GM18951 (cell line): ENCODE data around the gene TNFSF8.

Experiments
- POLR2A ChIP-seq: IDR thresholded peaks from 4 replicates; pipeline ENCODE4 v1.6.1; 2011; ENCODE audit warnings: mild to moderate bottlenecking; ENCODE audit not compliant: insufficient read length, insufficient read depth; ENCODE audit errors: extremely low read depth
- in situ Hi-C: fragments of 300-500 bp; cut with MboI; formaldehyde crosslinking; loops from one replicate; pipeline ENCODE4 v1.12.0; 2022; ENCODE audit warnings: low sequenced_read_pairs, mixed read lengths, inconsistent platforms; ENCODE audit not compliant: unreplicated experiment

Gene TNFSF8

DNA sequence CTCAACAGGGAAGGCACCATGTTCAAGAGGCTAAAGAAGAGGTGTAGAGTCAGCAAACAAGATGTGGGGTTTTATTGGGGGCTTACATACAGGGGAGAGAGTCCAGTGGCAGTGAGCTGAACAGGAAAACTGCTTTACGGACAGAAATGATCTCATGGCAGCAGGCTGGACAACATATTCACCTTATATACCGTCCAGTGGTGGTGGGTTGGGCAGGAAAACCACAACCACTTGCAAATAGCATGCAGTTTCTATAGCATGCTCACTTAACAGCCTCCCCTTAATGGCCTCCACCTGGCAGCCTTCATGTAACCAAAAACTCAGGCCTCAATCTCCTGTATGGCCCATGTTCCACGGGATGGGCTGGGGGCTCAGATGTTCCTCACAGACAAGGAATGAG, 5.4 kb downstream of the TNFSF8 start:
- TF ChIP-seq POLR2A: no peak
- in situ Hi-C loops: no loop called here

DNA sequence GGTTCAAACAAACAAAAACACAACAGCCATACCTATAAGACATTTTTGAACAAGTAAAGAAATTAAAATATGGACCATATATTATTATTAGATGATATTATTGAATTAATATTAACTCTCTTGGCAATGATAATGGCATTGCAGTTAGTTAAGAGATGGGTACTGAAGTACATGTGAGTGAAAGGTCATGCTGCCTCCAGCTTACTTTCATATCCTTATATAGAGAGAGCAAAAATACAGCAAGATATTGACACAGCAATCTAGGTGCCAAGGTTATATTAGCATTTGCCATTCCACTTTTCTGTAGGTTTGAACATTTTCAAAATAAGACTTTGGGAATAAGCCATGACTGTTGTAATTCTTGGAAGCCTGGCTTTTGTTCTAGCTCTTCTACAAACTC, 6.1 kb downstream of the TNFSF8 start:
- in situ Hi-C loops: loop anchor here (25.0 kb wide), 1 partner anchor 187 kb away; no protein-coding TSS in a partner anchor
- no peak for TF ChIP-seq POLR2A

DNA sequence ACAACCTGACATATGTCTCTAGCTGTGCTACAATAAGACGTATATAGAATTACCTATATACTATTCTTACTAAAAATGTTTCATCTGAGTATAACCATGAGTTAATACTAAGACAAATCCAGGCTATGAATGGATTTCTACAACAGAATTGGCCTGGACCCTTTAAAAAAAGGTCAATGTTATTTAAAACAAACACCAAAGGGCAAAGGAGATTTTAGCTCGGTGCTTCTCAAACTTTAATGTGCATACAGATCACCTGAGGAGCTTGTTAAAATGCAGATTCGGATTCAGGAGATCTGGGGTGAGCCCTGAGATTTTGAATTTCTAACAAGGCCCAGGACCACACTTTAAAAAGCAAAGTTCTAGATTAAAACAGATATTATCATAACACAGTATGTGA, 6.5 kb downstream of the TNFSF8 start:
- TF ChIP-seq POLR2A: no peak
- in situ Hi-C loops: loop anchor here (25.0 kb wide), 1 partner anchor 187 kb away; no protein-coding TSS in a partner anchor

DNA sequence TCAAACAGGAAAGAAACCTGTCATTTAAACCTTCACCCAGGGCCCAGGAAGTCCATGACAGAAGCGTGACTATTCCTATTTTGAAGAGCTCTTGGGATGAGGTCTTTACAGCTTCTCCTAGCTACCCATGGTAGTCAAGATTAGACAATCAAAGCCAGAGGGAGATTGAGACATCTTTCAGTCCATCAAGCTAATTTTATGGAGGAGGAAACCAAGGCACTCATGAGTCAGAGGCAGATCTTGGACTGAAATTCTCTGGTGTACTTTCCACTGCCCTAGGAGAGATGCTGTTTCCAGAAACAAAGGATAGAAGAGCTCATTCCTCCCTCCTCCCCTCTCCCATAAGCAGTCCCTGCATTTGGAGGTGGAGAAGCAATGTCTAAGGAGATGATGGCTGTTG, 9.2 kb downstream of the TNFSF8 start:
- no peak for TF ChIP-seq POLR2A
- in situ Hi-C loops: loop anchor here (25.0 kb wide), 1 partner anchor 184 kb away; no protein-coding TSS in a partner anchor

DNA sequence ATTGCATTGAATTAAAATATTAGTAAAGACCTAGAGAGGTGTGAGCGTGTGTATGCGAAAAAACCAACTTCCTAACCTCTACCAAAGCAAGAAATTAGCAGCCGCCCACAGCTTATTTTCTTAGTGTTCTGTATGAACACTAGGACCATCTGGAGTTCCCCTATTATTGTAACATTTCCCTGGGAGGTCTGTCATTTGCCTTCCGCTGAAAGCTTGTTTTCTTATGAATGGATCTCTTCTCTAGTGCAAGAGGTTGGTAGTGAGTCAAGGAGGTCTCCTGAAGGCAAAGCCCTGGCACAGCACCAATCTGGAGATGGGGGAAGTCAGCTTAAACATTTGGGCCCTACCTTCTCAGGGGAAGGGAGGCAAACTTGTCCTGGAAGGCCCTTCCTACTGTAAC, 10.8 kb downstream of the TNFSF8 start:
- in situ Hi-C loops: loop anchor here (25.0 kb wide), 1 partner anchor 182 kb away; no protein-coding TSS in a partner anchor
- TF ChIP-seq POLR2A: no peak

DNA sequence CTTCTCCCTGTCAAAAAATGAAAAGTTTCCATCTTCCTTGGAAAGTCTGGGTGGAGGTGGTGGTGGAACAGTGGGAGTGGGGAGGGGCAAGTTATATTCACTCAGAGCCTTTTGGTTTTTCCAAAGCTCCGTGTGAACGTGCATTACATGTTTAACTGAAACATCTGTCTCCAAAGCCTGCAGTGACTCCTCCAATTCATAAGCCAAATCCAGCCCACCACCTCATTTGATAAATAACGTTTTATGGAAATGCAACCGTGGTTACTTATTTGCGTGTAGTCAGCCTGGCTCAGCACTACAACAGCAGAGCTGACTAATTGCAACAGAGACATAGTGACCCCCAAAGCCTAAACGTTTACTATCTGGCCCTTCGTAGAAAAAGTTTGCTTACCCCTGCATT, 13.9 kb downstream of the TNFSF8 start:
- in situ Hi-C loops: loop anchor here (25.0 kb wide), 1 partner anchor 179 kb away; no protein-coding TSS in a partner anchor
- TF ChIP-seq POLR2A: no peak

DNA sequence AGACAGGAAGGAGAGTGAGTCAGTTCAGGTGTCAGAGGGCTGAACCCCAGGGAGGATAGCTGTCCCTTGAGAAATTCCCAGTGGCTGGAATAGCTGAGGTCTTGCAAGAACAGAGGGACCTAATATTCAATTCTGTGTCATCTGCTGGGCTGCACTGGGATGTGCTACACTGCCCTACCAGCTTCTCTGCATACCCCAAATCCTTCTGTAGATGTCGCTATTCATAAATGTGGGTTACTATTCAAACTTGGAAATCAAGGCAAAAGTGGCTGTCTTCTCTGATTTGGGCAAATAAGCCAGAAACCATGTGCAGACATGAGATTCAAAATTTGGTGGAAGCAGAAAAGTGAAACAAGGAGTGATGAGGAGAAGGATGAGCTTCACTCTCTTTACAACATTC, 16.3 kb downstream of the TNFSF8 start:
- no peak for TF ChIP-seq POLR2A
- in situ Hi-C loops: loop anchor here (5.0 to 25.0 kb wide), 2 partner anchors 98 to 177 kb away; no protein-coding TSS in a partner anchor

DNA sequence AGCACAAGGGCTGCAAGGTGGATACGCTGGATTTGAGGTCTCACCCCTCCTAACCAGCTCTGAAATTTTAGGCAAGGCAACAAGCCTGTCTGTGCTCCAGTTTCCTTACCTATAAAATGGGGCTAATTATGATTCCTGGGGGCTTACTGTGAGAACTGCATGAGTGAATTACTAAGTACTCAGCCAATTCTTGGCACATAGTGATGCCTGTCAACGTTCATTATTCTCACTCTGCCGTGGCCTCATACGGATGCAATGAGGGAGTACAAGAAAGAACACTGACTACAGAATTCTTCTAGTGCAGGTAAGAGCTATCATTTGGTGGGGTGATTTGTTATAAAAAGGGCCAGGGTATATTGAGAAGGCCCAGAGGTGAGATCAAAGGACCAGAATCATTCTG, 16.7 kb downstream of the TNFSF8 start:
- in situ Hi-C loops: loop anchor here (5.0 to 25.0 kb wide), 2 partner anchors 99 to 176 kb away; no protein-coding TSS in a partner anchor
- no peak for TF ChIP-seq POLR2A

DNA sequence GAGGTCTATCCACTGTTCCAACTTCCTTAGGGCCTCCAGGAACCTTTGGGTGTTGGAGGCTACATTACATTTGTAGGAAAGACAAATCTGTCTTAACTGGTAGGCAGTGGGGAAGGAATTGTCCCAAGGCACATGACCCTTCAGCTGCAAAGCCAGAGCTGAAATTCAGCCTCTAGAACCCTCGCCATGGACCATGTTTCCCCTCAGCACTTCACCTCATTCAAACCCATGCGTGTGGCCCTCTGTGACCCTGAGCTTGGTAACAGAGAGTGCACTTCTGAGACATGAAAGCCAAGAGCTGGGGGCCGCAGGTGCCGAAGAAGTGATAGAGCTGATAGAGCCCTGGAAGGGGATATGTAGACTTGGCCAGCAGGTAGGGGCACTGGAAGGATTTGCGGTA, 17.2 kb downstream of the TNFSF8 start:
- no peak for TF ChIP-seq POLR2A
- in situ Hi-C loops: loop anchor here (5.0 to 25.0 kb wide), 2 partner anchors 99 to 176 kb away; no protein-coding TSS in a partner anchor

DNA sequence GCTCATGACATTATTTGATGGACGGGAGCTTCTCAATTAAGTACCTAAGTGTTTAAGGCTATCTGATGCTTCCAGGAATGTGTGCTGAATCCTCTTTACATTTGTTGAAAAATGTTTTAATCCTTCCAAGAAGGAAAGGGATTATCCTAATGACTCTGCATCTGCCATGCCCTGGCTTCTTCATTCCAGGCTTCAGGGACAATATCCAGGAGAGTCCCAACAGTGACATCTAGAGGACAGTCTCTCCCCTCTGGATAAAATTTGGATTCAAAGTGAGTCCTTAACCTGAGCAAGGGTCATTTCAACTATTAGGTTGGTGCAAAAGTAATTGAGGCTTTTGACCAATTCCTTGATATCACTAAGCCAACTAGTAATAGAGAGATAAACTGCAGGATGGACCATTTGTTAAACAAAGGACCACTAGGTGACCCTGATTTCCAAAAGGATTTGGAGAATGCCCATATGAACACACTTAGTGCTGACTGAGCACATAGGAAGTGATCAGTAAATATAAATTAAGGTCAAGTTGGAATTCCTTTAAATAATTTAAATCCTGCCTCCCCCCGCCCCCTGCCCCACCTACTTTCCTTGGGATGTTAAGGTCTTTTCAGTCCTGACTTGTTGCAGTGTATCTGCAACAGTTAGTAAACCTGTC, 19.1 kb downstream of the TNFSF8 start:
- no peak for TF ChIP-seq POLR2A
- in situ Hi-C loops: loop anchor here (5.0 to 25.0 kb wide), 2 partner anchors 101 to 174 kb away; no protein-coding TSS in a partner anchor

DNA sequence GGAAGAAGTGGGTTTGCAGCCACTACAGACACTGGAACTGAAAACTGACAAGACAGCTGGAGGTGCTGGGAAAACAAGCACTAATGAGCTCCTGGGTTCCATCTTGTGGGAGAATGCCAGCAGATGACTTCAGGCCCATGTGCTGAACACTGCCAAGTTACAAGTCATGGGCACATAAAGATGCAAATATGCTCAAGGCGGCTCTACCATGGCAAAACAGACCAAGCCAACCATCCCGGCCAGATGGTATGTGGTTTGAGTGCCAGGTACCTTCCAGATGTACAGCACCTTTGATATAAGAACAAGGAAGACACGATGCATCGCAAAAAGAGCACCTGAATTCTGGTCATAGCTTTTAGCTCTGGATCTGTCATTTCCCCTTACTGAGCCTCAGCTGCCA, 19.9 kb downstream of the TNFSF8 start:
- in situ Hi-C loops: loop anchor here (5.0 to 25.0 kb wide), 2 partner anchors 102 to 173 kb away; no protein-coding TSS in a partner anchor
- TF ChIP-seq POLR2A: no peak

DNA sequence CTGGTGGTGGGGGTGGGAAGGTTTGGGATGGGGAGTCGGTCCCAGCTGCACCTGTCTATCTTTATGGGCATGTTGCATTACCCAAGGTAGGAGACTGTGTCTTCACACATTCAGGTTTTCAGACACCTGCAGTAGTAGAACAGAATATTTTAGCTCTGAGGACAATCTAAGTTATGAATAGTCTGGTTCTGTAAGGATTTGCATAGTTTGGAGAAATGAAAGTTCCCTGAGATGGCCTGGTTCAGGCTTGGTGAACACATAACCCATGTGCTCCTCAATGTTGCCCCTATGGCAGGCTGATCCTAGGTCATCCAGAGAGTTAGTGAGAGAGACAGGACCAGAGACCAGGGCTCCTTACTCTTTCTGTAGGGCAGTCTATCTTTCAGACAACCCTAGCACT, 20.7 kb downstream of the TNFSF8 start:
- in situ Hi-C loops: loop anchor here (5.0 to 25.0 kb wide), 2 partner anchors 103 to 172 kb away; no protein-coding TSS in a partner anchor

DNA sequence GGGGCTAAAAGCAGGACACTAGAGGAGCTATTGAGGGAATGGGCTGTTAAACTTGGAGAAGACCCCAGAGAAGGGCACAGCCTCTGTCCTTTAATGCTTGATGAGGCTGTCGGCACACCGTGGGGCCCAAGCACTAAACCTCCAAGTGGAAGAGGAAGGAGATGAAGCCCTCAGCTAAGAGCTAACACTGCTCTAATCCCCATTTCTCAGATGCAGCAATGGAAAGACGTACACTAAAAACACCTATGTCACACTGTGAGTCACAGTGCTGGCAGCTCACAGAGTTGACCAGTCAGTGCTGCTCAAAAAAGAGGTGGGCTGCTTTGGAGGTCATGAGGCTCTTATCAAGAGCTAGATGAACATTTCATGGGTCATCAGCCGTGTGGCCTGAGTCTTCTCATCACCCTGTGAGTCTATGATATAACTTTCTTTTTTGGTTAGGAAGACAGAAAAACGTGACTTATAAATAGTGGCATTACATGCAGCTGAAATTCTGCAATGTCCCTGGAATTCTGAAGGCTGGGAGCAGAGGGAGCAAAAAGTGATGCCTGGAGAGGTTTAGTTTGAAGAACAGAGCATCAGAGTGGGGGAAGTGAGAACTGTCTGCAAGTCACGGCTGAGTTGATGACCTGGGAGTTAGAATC, 21.5 kb downstream of the TNFSF8 start:
- in situ Hi-C loops: loop anchor here (25.0 kb wide), 1 partner anchor 172 kb away; no protein-coding TSS in a partner anchor

More for the DNA sequence above, 20.7 kb downstream of the TNFSF8 start:
- TF ChIP-seq POLR2A: no peak

More for the DNA sequence above, 21.5 kb downstream of the TNFSF8 start:
- TF ChIP-seq POLR2A: no peak
